ENCODE measurements around the gene TBCEL.

DNA sequence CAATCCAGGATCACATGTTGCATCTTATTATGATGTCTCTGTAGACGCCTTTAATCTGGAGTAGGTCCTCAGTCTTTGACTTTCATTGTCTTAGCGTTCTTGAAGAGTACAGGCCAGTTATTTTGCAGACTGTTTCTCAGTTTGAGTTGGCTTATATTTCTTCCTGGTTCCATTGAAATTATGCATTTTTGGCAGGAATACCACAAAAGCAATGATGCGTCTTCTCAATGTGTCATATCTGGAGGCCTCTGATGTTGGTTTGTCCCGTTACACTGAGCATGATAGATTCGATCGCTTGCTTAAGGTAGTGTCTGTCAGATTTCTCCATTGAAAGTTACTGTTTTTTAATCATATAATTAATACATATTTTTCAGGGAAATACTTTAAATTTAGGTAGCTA, 107.8 kb downstream of the TBCEL start:
- TF ChIP-seq, protein P1, sequence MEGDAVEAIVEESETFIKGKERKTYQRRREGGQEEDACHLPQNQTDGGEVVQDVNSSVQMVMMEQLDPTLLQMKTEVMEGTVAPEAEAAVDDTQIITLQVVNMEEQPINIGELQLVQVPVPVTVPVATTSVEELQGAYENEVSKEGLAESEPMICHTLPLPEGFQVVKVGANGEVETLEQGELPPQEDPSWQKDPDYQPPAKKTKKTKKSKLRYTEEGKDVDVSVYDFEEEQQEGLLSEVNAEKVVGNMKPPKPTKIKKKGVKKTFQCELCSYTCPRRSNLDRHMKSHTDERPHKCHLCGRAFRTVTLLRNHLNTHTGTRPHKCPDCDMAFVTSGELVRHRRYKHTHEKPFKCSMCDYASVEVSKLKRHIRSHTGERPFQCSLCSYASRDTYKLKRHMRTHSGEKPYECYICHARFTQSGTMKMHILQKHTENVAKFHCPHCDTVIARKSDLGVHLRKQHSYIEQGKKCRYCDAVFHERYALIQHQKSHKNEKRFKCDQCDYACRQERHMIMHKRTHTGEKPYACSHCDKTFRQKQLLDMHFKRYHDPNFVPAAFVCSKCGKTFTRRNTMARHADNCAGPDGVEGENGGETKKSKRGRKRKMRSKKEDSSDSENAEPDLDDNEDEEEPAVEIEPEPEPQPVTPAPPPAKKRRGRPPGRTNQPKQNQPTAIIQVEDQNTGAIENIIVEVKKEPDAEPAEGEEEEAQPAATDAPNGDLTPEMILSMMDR (IDR thresholded peaks at IDR 0.05): no peak
- TF ChIP-seq POLR2A (IDR thresholded peaks at IDR 0.05): no peak
